GM21786 (cell line): Measurements from ENCODE around the gene RALGAPA2.

Source experiments
- ATAC-seq: cut with Tn5 transposase; IDR thresholded peaks from one replicate; pipeline ENCODE4 v1.9.1; 2021; ENCODE audit not compliant: unreplicated experiment

RALGAPA2 gene

DNA sequence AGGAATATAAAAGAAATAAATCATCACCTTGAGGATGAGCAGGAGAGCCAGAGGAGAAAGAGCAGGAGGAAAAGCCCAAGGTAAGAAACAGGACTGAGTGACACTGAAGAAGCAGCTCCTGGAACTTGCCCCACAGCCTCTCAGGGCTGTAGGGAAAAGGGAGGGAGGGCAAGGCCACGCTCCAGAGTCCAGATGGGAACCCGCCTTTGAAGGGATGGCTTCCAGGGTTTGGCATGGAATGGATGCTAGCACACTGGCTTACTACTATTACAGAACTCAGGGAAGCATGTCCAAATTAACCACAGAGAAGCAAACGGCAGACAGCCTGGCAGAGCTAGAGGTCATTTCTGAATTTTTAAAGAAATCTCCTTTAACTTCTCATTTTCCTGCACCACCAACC lies 26.8 kb downstream of the RALGAPA2 start:
- no peak for ATAC-seq

- ATAC-seq, result no peak
Measured at GRCh38 chr20:20683481-20684321, 28.7 kb downstream of the RALGAPA2 start.

GRCh38 chr20:20683020-20683419 lies 29.4 kb downstream of the RALGAPA2 start:
- no peak for ATAC-seq

DNA sequence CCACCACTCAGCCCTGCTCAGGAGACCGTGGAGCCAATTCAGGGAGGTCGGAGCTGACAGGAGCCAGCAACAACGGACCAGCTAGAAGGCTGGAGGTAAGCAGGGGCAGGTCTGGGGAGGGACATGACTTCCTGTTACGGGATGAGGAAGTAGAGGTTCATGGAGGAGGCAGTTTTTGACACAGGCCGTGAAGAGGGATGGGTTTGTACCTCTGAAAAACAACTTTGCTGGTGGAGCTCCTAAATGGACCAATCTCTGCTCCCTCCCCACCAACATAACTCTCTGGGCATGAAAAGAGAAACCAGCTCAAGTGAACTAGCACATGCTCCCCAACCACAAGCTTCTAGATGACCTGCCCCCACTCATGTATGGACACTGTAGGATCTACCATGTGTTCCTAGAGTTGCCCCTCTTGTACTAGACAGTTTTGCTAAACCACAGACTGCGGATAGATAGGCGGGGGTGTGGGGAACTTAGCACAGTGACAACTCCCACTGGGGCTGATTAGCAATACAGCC lies 31.4 kb downstream of the RALGAPA2 start:
- no peak for ATAC-seq

GRCh38 chr20:20679316-20679715 lies 33.1 kb downstream of the RALGAPA2 start:
- no peak for ATAC-seq

DNA sequence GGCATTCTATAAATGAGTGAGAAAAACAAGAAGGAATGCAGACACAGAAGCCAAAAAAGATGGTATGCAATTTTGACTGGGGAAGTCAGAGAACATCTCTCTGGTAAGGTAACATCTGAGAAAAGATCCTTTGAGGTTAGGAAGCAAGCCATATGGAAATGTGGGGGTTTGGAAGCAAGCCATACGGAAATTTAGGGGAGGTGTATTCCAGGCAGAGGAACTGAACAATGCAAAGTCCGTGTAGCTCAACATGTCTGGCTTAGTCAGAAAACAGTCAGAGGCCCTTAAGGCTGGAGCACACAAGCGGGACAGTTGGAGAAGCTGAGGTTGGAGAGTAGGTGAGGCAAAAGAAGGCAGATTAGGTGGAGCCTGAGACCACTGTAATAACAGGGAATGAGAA lies 35.3 kb downstream of the RALGAPA2 start:
- ATAC-seq, result no peak

DNA sequence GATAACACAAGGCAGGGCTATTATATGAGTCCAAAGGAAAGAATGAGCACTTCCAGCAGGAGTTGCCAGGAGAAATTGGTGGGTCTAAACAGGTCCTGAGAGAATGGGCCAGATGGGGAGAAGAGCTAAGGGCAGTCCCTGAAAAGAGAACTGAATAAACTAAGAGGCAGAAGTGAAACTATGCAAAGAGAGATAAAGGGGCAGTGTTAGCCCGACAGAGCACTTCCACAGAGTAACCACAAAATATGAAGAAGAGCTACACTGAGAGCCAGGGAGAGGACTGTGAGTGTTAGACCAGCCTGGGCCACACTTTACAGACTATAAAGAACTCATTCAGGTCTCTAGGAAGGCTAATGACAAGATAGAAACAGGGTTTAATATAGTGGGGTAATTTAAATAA lies 43.8 kb downstream of the RALGAPA2 start:
- peak; percentile 99 for ATAC-seq

- ATAC-seq, result no peak
Measured at GRCh38 chr20:20666359-20666758, 46.1 kb downstream of the RALGAPA2 start.

GRCh38 chr20:20665606-20666332 lies 46.7 kb downstream of the RALGAPA2 start:
- ATAC-seq, result no peak

GRCh38 chr20:20664795-20665589 lies 47.5 kb downstream of the RALGAPA2 start:
- ATAC-seq, result peak; percentile 39

DNA sequence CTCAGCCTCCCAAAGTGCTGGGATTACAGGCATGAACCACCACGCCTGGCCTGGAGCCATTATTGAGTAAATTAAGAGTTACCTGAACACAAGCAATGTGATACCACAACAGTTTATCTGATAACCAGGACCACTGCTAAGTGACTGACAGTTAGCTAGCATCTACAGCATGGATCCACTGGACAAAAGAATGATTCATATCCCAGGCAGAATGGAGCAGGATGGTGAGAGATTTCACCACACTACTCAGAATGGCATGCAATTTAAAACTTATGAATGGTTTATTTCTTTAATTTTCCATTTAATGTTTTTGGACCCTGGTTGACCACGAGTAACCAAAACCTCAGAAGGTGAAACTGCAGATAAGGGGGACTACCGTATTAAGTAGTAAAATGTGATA lies 48.6 kb downstream of the RALGAPA2 start:
- no peak for ATAC-seq

DNA sequence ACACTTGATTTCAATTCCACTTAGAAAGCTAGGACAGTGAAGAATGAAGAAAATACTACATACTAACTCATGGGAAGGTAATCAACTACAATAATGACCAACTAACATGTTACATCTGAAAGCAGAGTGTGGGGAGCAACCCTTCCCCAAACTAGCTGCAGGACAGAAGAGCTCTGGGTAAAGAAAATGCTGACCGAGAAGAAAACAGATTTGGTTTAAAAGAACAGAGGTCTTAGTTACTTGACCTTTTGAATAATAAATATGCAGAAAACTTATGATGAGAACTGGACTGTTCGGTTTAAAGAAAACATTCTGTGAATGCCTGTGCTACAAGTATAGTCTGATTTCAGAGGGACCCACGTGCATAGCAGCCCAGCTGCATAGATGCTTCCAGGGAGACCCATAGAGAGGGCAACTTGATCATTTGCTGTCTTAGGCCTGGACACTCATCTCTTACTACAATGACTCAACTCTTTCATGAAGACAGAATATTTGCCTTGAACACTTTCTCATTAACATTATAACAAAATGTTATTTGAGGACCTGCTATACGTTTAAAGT lies 53.5 kb downstream of the RALGAPA2 start:
- no peak for ATAC-seq

DNA sequence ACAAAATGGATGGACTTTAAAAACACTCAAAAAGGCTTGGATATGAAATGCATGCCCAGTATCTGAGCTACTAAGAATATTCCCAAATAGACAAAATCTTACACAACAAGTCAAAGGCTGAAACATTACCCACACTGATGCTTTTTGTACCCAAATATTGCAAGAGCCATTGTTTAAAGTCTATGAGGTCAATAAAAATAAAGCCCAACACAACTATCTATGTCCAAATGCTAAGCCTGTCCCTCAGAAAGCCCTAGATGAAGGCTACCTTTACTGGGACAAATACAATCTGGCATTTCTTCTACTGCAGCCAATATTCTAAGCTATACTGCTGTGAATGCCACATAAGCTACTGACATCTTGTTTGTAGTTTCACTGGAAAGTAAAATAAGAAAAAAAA lies 54.3 kb downstream of the RALGAPA2 start:
- ATAC-seq, result no peak

GRCh38 chr20:20657092-20657491 lies 55.4 kb downstream of the RALGAPA2 start:
- ATAC-seq, result no peak

DNA sequence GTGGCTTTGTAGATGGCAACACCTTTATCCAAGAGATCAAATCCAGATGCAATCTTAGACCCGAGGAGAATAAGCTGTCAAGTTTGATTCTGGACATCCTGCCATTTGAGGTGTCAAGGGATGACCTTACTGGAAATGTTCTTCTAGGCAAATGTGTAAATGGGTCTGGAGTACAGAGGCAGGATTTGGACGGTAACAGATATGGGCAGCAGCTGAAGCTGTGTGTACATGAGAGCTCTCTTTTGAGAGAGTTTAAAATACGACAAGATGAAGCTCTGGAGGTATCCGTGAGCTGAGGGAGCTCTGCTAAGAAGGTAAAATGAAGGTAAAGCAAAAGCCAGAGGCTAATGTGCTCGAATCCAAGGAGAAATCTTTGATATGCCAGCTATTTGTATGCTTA lies 56.6 kb downstream of the RALGAPA2 start:
- no peak for ATAC-seq

DNA sequence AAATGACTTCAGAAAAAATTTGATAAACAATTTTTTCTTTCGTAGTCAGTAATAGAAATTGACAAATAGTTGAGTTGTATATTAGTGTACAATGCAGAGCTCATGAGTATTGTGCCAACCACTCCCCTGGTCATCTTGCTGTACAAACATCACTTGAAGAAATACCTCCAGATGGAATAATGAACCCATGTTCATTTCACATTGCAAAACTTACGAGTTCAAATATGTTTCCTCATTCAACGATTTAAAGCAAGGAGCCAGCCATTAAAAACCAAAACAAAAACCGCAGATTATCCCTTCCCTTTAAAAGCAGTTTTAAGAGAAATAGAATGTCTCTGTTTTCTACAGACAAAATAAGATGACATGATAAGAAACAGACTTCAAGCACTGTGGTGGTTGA lies 62.5 kb downstream of the RALGAPA2 start:
- ATAC-seq, result no peak

GRCh38 chr20:20643927-20644326 lies 68.5 kb downstream of the RALGAPA2 start:
- ATAC-seq, result no peak

DNA sequence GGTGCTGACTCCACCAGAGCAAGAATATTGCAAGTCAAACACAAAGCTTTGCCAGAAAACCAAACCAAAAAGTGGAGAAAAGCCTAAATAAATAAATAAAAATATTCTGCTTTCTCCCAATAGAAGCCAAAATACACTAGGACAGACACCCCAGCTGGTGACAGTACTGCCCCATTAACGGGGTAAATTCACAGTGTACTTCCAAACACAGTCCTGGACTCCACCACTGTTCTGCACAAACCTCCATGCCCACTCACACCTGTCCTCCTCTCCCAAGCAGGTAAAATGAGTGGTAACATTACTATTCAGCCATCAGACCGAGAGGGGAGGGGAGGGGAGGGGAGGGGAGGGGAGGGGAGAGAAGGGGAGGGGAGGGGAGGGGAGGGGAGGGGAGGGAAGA lies 70.7 kb downstream of the RALGAPA2 start:
- no peak for ATAC-seq

DNA sequence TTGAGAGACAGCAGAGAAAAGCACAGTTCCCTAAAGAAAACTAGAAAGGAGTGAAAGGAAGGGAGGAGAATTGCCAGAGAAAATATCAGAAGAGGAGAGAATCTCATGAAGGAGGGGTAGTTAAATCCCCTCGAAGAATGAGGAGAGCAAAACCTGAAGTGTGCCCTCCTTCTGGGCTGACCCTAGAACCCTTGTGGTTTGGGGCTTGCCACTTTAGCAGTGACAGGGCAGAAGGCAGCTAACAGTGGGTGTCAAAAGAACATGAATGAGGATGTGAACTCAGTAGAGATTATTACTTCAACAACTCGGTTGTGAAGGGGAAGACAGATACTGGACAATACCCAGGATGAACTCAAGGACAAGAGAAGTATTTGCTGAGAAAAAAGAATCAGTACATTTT lies 73.6 kb downstream of the RALGAPA2 start:
- no peak for ATAC-seq

DNA sequence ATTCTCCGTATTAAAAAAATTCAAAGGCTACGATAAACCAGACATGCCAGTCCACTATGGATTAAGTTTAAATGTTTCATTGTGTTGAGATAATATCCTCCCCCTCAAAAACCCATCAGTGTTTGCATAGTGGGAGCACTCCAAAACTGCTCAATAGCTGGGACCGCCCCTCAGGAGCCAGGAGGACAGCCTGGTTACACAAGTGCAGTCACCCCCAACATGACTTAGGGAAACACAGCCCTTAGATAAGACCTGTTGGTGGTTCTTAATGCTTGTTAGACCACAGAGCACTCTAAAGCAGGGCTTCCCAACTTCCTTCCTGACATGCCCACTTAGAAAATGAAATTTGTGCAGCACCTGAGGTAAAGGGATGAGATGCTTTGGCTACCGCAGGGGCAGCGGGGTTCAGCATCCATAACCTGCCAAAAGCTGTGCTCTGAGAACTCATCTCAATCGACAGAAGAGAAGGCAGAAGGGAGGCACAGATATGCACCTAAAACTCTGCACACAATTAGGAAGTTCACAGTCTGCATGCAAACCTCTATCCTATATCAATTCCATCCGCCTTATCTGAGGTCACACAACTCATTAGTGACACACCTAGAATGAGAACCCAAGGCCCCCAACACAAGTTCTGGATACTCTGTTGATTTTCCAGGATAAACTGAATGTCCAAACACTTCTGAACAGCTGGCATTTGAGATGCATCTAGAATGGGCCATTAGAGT lies 74.3 kb downstream of the RALGAPA2 start:
- no peak for ATAC-seq
